GM23338 (cell line): ENCODE results near the gene NGLY1. TPM values are rescaled to one million over a fixed set of nuclear protein-coding genes. Genes with fewer than 3 reads are reported as not detected.

ENCODE experiments used
- ATAC-seq: fragments of 200-7000 bp; cut with Tn5 transposase; 3 replicates; pipeline ENCODE4 v1.9.1; 2020
- DNase-seq: peaks from one replicate; pipeline ENCODE4 v3.0.0-alpha.2; 2015; ENCODE audit warnings: low spot score
- H2AFZ ChIP-seq: fragments of 200-600 bp; sonication (generic); 2 replicates; pipeline ENCODE4 v1.8.0; 2016; ENCODE audit warnings: antibody characterized with exemption, mild to moderate bottlenecking, moderate library complexity
- H3F3A ChIP-seq: fragments of 200-600 bp; sonication (generic); replicated peaks from 2 replicates; pipeline ENCODE4 v1.8.0; 2017; ENCODE audit warnings: antibody characterized with exemption, mixed run types, low read depth
- H3K27ac ChIP-seq: fragments of 200-600 bp; sonication (generic); 2 replicates; pipeline ENCODE4 v1.6.1; 2016; ENCODE audit warnings: low read depth
- H3K27me3 ChIP-seq: fragments of 200-600 bp; sonication (generic); 2 replicates; pipeline ENCODE4 v1.8.0; 2016; ENCODE audit warnings: mild to moderate bottlenecking, mixed run types, moderate library complexity; ENCODE audit not compliant: insufficient read depth
- H3K36me3 ChIP-seq: fragments of 200-600 bp; sonication (generic); 2 replicates; pipeline ENCODE4 v1.8.0; 2016; ENCODE audit warnings: mild to moderate bottlenecking; ENCODE audit not compliant: insufficient read depth
- H3K4me1 ChIP-seq: fragments of 200-600 bp; sonication (generic); 2 replicates; pipeline ENCODE4 v1.8.0; 2016; ENCODE audit warnings: mild to moderate bottlenecking, moderate library complexity; ENCODE audit not compliant: insufficient read depth
- H3K4me2 ChIP-seq: fragments of 200-600 bp; sonication (generic); 2 replicates; pipeline ENCODE4 v1.7.1; 2017; ENCODE audit warnings: mixed run types
- H3K4me3 ChIP-seq: fragments of 200-600 bp; sonication (generic); 2 replicates; pipeline ENCODE4 v1.6.1; 2016; ENCODE audit warnings: mixed run types
- H3K79me2 ChIP-seq: fragments of 200-600 bp; sonication (generic); replicated peaks from 2 replicates; pipeline ENCODE4 v1.8.0; 2017; ENCODE audit warnings: mild to moderate bottlenecking; ENCODE audit not compliant: insufficient read depth
- H3K9me2 ChIP-seq: fragments of 200-600 bp; sonication (generic); 2 replicates; pipeline ENCODE4 v1.8.0; 2017; ENCODE audit not compliant: insufficient read depth
- H4K20me1 ChIP-seq: fragments of 200-600 bp; sonication (generic); replicated peaks from 2 replicates; pipeline ENCODE4 v1.8.0; 2017; ENCODE audit warnings: mild to moderate bottlenecking; ENCODE audit not compliant: insufficient read depth
- H3K27ac Mint-ChIP-seq: 2 replicates; pipeline ENCODE4 v1.8.0; 2020; ENCODE audit warnings: inconsistent platforms, mild to moderate bottlenecking, moderate library complexity, mixed read lengths
- H3K27me3 Mint-ChIP-seq: 3 replicates; pipeline ENCODE4 v1.8.0; 2022; ENCODE audit warnings: low read depth, mild to moderate bottlenecking, moderate library complexity, mixed read lengths, inconsistent platforms; ENCODE audit not compliant: insufficient read depth, poor library complexity
- H3K36me3 Mint-ChIP-seq: 3 replicates; pipeline ENCODE4 v1.8.0; 2021; ENCODE audit warnings: low read depth, mild to moderate bottlenecking, inconsistent platforms, moderate library complexity, mixed read lengths
- H3K4me1 Mint-ChIP-seq: 3 replicates; pipeline ENCODE4 v1.8.0; 2020; ENCODE audit warnings: mild to moderate bottlenecking, inconsistent platforms, mixed read lengths
- H3K4me3 Mint-ChIP-seq: 3 replicates; pipeline ENCODE4 v1.8.0; 2021; ENCODE audit warnings: moderate library complexity, mild to moderate bottlenecking, inconsistent platforms, mixed read lengths
- H3K9me3 Mint-ChIP-seq: 3 replicates; pipeline ENCODE4 v1.8.0; 2020; ENCODE audit warnings: moderate library complexity, mild to moderate bottlenecking, inconsistent platforms, mixed read lengths
- CREB1 ChIP-seq: fragments of 250-450 bp; sonication (Bioruptor Pico); IDR thresholded peaks from 2 replicates; pipeline ENCODE4 v1.5.0; 2020; ENCODE audit warnings: low read depth, mild to moderate bottlenecking, moderate library complexity
- CTCF ChIP-seq, 2 experiments: fragments of 200-600 bp in 1 of 2; sonication (generic) in 1 of 2; conservative IDR thresholded peaks; 2 replicates each; pipeline versions ENCODE4 v1.5.1 to v1.6.1; 2016 to 2017; ENCODE audit warnings: antibody characterized with exemption in 2 of 2, low read depth in 2 of 2, mild to moderate bottlenecking in 2 of 2, moderate library complexity in 1 of 2
- ETS1 ChIP-seq: IDR thresholded peaks from 2 replicates; pipeline ENCODE4 v1.6.1; 2016; ENCODE audit warnings: antibody characterized with exemption
- EZH2phosphoT487 ChIP-seq: fragments of 200-600 bp; sonication (generic); IDR thresholded peaks from one replicate; pipeline ENCODE4 v1.8.1; 2018; ENCODE audit warnings: antibody characterized with exemption; ENCODE audit not compliant: unreplicated experiment
- JUNB ChIP-seq: IDR thresholded peaks from one replicate; pipeline ENCODE4 v1.6.1; 2016; ENCODE audit warnings: antibody characterized with exemption; ENCODE audit not compliant: unreplicated experiment
- NANOG ChIP-seq: IDR thresholded peaks from 2 replicates; pipeline ENCODE4 v1.6.1; 2016; ENCODE audit warnings: antibody characterized with exemption, borderline replicate concordance
- POLR2AphosphoS5 ChIP-seq: IDR thresholded peaks from 2 replicates; pipeline ENCODE4 v1.6.1; 2016; ENCODE audit warnings: antibody characterized with exemption, low read depth
- STAT1 ChIP-seq: IDR thresholded peaks from one replicate; pipeline ENCODE4 v1.6.1; 2016; ENCODE audit warnings: antibody characterized with exemption; ENCODE audit not compliant: unreplicated experiment
- ZNF114 ChIP-seq: fragments of 250-450 bp; sonication (Bioruptor Pico); IDR thresholded peaks from 2 replicates; pipeline ENCODE4 v1.5.0; 2020; ENCODE audit warnings: mild to moderate bottlenecking, moderate library complexity
- polyA plus RNA-seq: library from polyadenylated mRNA; unstranded; fragments of >200 nt; fragmentation: Nextera tagmentation; extraction: Ambion mirVana; gene quantifications from 2 replicates; pipeline ENCODE4 v1.2.1, GENCODE V29; 2016
- total RNA-seq: library from RNA; depleted of rRNA; stranded (reverse); fragments of >200 nt; shearing (Covaris generic); gene quantifications from 2 replicates; pipeline ENCODE4 v1.2.3, GENCODE V29; 2014

NGLY1 gene
- total and polyA plus RNA-seq, 2 experiments from 2014 or later: 20.4 to 43.5 TPM

GRCh38 chr3:25803833-25804232, 20.6 kb upstream of the NGLY1 start (continued):
- TF ChIP-seq CREB1 (CRISPR knock-in tag) (no peak), STAT1 (no peak), POLR2AphosphoS5 (no peak), CTCF (conservative IDR thresholded peaks at IDR 0.05; ENCODE audit: low read depth in 2 of 2) (no peak)

- peaks cover 6% of the 10 kb centered on the region; the same call in 1 of the 2 replicates for H3K9me2 ChIP-seq
- Mint-ChIP-seq H3K27ac (no peak overlapping the region), H3K9me3 (no peaks in the 10 kb centered on the region), H3K4me1 (no peaks in the 10 kb centered on the region), H3K4me3 (no peak overlapping the region), H3K36me3 (no peaks in the 10 kb centered on the region), H3K27me3 (no peaks in the 10 kb centered on the region)
- no peaks in the 10 kb centered on the region for H3K79me2 ChIP-seq
- H2AFZ ChIP-seq: no peak overlapping the region
- no peaks in the 10 kb centered on the region for H3K36me3 ChIP-seq
- no peaks in the 10 kb centered on the region for H4K20me1 ChIP-seq
- TF ChIP-seq NANOG (no peak), JUNB (no peak), CTCF (conservative IDR thresholded peaks at IDR 0.05; ENCODE audit: low read depth in 2 of 2) (no peak), ZNF114 (no peak), ETS1 (no peak), EZH2phosphoT487 (no peak)
- H3K4me3 ChIP-seq: no peak overlapping the region
- no peak overlapping the region for H3K4me2 ChIP-seq
- ATAC-seq (no peak), DNase-seq (no peak)
- no peak overlapping the region for H3K27ac ChIP-seq
- no peaks in the 10 kb centered on the region for H3K27me3 ChIP-seq
- no peaks in the 10 kb centered on the region for H3F3A ChIP-seq
- no peaks in the 10 kb centered on the region for H3K4me1 ChIP-seq
Observed at GRCh38 chr3:25801786-25802185, 18.5 kb upstream of the NGLY1 start.
